DND-41 (cell line): ENCODE results near the gene IGF2BP2.

ENCODE experiments used
- ATAC-seq: fragments of 200-7000 bp; cut with Tn5 transposase; 3 replicates; pipeline ENCODE4 v1.9.1; 2021; ENCODE audit warnings: low read depth; ENCODE audit not compliant: insufficient read depth
- DNase-seq: peaks from one replicate; pipeline ENCODE4 v3.0.0-alpha.2; 2020
- H2AFZ ChIP-seq: 2 replicates; pipeline ENCODE4 v1.6.0; 2012; ENCODE audit warnings: low read depth, low read length
- H3K27ac ChIP-seq: 2 replicates; pipeline ENCODE4 v1.5.1; 2012; ENCODE audit warnings: low read length, inconsistent platforms
- H3K27me3 ChIP-seq: fragments of 200-600 bp; sonication (generic); 2 replicates; pipeline ENCODE4 v1.6.0; 2012; ENCODE audit warnings: low read length, mild to moderate bottlenecking, inconsistent platforms; ENCODE audit not compliant: insufficient read depth, poor library complexity
- H3K36me3 ChIP-seq: 2 replicates; pipeline ENCODE4 v1.5.1; 2012; ENCODE audit warnings: low read length, inconsistent platforms; ENCODE audit not compliant: insufficient read depth
- H3K4me1 ChIP-seq: 2 replicates; pipeline ENCODE4 v1.5.1; 2012; ENCODE audit warnings: mild to moderate bottlenecking, low read length; ENCODE audit not compliant: insufficient read depth
- H3K4me2 ChIP-seq: 2 replicates; pipeline ENCODE4 v1.6.0; 2012; ENCODE audit warnings: mild to moderate bottlenecking, moderate library complexity, low read length, inconsistent platforms; ENCODE audit not compliant: insufficient read depth
- H3K4me3 ChIP-seq, 2 experiments: fragments of 200-600 bp in 1 of 2; shearing (Covaris generic) in 1 of 2; 2 replicates each; pipeline ENCODE4 v1.5.1; 2012 to 2016; ENCODE audit warnings: inconsistent platforms in 2 of 2, low read length in 2 of 2, mild to moderate bottlenecking in 2 of 2, low read depth in 1 of 2, moderate library complexity in 1 of 2
- H3K79me2 ChIP-seq: 2 replicates; pipeline ENCODE4 v1.6.0; 2012; ENCODE audit warnings: low read length, inconsistent platforms; ENCODE audit not compliant: insufficient read depth
- H3K9ac ChIP-seq: 2 replicates; pipeline ENCODE4 v1.6.0; 2012; ENCODE audit warnings: low read depth, mild to moderate bottlenecking, inconsistent platforms, low read length, moderate library complexity
- H3K9me3 ChIP-seq: 2 replicates; pipeline ENCODE4 v1.5.1; 2012; ENCODE audit warnings: low read length, moderate library complexity, mild to moderate bottlenecking, inconsistent platforms; ENCODE audit not compliant: insufficient read depth, severe bottlenecking
- H4K20me1 ChIP-seq: 2 replicates; pipeline ENCODE4 v1.6.0; 2012; ENCODE audit warnings: low read length; ENCODE audit not compliant: insufficient read depth
- CTCF ChIP-seq: IDR thresholded peaks from 2 replicates; pipeline ENCODE4 v1.5.1; 2012; ENCODE audit warnings: borderline replicate concordance, low read length, moderate library complexity, mild to moderate bottlenecking; ENCODE audit not compliant: poor library complexity, severe bottlenecking; ENCODE audit errors: extremely low read depth
- EZH2 ChIP-seq: IDR thresholded peaks from 3 replicates; pipeline ENCODE4 v1.6.1; 2012; ENCODE audit warnings: borderline replicate concordance, low read depth, mild to moderate bottlenecking, moderate library complexity, low read length, inconsistent platforms; ENCODE audit not compliant: severe bottlenecking

The IGF2BP2 gene

GRCh38 chr3:185696039-185696438 lies 128.8 kb downstream of the IGF2BP2 start:
- Histone ChIP-seq H2AFZ (no peak overlapping the region), H3K9me3 (no peaks in the 10 kb centered on the region), H3K9ac (no peak overlapping the region), H3K4me3 (no peak overlapping the region), H3K36me3 (no peaks in the 10 kb centered on the region), H3K4me2 (no peak overlapping the region), H4K20me1 (no peaks in the 10 kb centered on the region), H3K79me2 (no peaks in the 10 kb centered on the region), H3K27ac (no peak overlapping the region), H3K27me3 (peaks cover 16% of the 10 kb centered on the region), H3K4me1 (no peaks in the 10 kb centered on the region)
- TF ChIP-seq CTCF (no peak), EZH2 (no peak)
- no peak for DNase-seq
- ATAC-seq: no peak

- H3K79me2 ChIP-seq: no peaks in the 10 kb centered on the region
- DNase-seq: no peak
- no peaks in the 10 kb centered on the region for H4K20me1 ChIP-seq
- no peak overlapping the region for H3K4me2 ChIP-seq
- H3K27me3 ChIP-seq: peaks cover 16% of the 10 kb centered on the region
- H3K4me3 ChIP-seq: no peak overlapping the region
- H3K9ac ChIP-seq: no peak overlapping the region
- no peak overlapping the region for H3K27ac ChIP-seq
- H3K4me1 ChIP-seq: no peaks in the 10 kb centered on the region
- no peaks in the 10 kb centered on the region for H3K36me3 ChIP-seq
- no peak for ATAC-seq
- H3K9me3 ChIP-seq: no peaks in the 10 kb centered on the region
- H2AFZ ChIP-seq: no peak overlapping the region
- no peak for TF ChIP-seq EZH2
- no peak for TF ChIP-seq CTCF
Observed at GRCh38 chr3:185693985-185694653, 130.7 kb downstream of the IGF2BP2 start.

- Histone ChIP-seq H3K36me3 (no peaks in the 10 kb centered on the region), H2AFZ (no peak overlapping the region), H4K20me1 (no peaks in the 10 kb centered on the region), H3K4me3 (no peak overlapping the region), H3K79me2 (no peaks in the 10 kb centered on the region), H3K4me2 (no peak overlapping the region), H3K9ac (no peak overlapping the region), H3K9me3 (no peaks in the 10 kb centered on the region), H3K27ac (no peak overlapping the region), H3K4me1 (no peaks in the 10 kb centered on the region), H3K27me3 (peaks cover 15% of the 10 kb centered on the region)
- DNase-seq (no peak), ATAC-seq (no peak)
- no peak for TF ChIP-seq EZH2
- no peak for TF ChIP-seq CTCF
Observed at GRCh38 chr3:185691622-185692021, 133.2 kb downstream of the IGF2BP2 start.
